SK-N-MC (cell line): ENCODE data around the gene TMEFF2.

Experiments
- EZH2 ChIP-seq: fragments of 200-600 bp; sonication (generic); IDR thresholded peaks from one replicate; pipeline ENCODE4 v1.6.1; 2017; ENCODE audit warnings: antibody characterized with exemption
- FOXP2 ChIP-seq: optimal IDR thresholded peaks from 2 replicates; pipeline ENCODE3; 2011; ENCODE audit warnings: mild to moderate bottlenecking, moderate library complexity; ENCODE audit not compliant: insufficient read depth; ENCODE audit errors: extremely low read length, control extremely low read depth
- POLR2AphosphoS5 ChIP-seq: IDR thresholded peaks from 2 replicates; pipeline ENCODE4 v1.6.1; 2012; ENCODE audit warnings: mild to moderate bottlenecking, low read depth, low read length, borderline replicate concordance

- TF ChIP-seq POLR2AphosphoS5 (no peak), EZH2 (no peak), FOXP2 (no peak)
Measured at GRCh38 chr2:192165842-192166241, 28.9 kb downstream of the TMEFF2 start.
